Measurements from ENCODE around the gene MT1M.
"Not testable (repeated sequence)": the region's sequence is repeated elsewhere in the genome, so short reads cannot be mapped to it uniquely, and the experiment has no call there.

MT1M gene

GRCh38 chr16:56664506-56664905 is 32.0 kb downstream of the MT1M start:
- Histone ChIP-seq H3F3A (ENCODE audit: insufficient read depth, low read length) (no peaks in the 10 kb centered on the region), H3K9me2 (ENCODE audit: low read depth, low read length) (no peaks in the 10 kb centered on the region), H3K27ac (ENCODE audit: low read depth, low read length, poor library complexity, severe bottlenecking) (no peak overlapping the region), H3K36me3 (ENCODE audit: insufficient read depth, low read length) (no peaks in the 10 kb centered on the region), H3K79me2 (ENCODE audit: insufficient read depth, low read length) (no peaks in the 10 kb centered on the region), H4K20me1 (ENCODE audit: insufficient read depth, low read length) (no peaks in the 10 kb centered on the region), H3K27me3 (ENCODE audit: insufficient read depth, low read length) (peaks cover 6% of the 10 kb centered on the region; the same call in 1 of the 2 replicates), H2AFZ (ENCODE audit: low read length) (no peak overlapping the region), H3K4me3 (ENCODE audit: low read depth, low read length, poor library complexity, severe bottlenecking) (no peak overlapping the region), H3K9me3 (ENCODE audit: low read length) (no peaks in the 10 kb centered on the region), H3K4me1 (ENCODE audit: insufficient read depth, low read length, severe bottlenecking) (no peaks in the 10 kb centered on the region), H3K4me2 (ENCODE audit: low read length) (no peak overlapping the region), H3K9ac (ENCODE audit: low read length) (no peak overlapping the region)
- TF ChIP-seq CTCF (IDR thresholded peaks at IDR 0.05; ENCODE audit: low read length) = no peak
- no peak for TF ChIP-seq EZH2 (IDR thresholded peaks at IDR 0.05; ENCODE audit: borderline replicate concordance, low read length)

GRCh38 chr16:56665286-56666261 is 33.1 kb downstream of the MT1M start:
- H3F3A ChIP-seq (ENCODE audit: insufficient read depth, low read length); H4K20me1 ChIP-seq (ENCODE audit: insufficient read depth, low read length); H3K4me1 ChIP-seq (ENCODE audit: insufficient read depth, low read length, severe bottlenecking); H3K4me2 ChIP-seq (ENCODE audit: low read length); H3K36me3 ChIP-seq (ENCODE audit: insufficient read depth, low read length); H2AFZ ChIP-seq (ENCODE audit: low read length); H3K4me3 ChIP-seq (ENCODE audit: low read depth, low read length, poor library complexity, severe bottlenecking); H3K9ac ChIP-seq (ENCODE audit: low read length); H3K27me3 ChIP-seq (ENCODE audit: insufficient read depth, low read length); H3K9me3 ChIP-seq (ENCODE audit: low read length); H3K79me2 ChIP-seq (ENCODE audit: insufficient read depth, low read length); H3K9me2 ChIP-seq (ENCODE audit: low read depth, low read length); H3K27ac ChIP-seq (ENCODE audit: low read depth, low read length, poor library complexity, severe bottlenecking): not testable (repeated sequence)

DNA sequence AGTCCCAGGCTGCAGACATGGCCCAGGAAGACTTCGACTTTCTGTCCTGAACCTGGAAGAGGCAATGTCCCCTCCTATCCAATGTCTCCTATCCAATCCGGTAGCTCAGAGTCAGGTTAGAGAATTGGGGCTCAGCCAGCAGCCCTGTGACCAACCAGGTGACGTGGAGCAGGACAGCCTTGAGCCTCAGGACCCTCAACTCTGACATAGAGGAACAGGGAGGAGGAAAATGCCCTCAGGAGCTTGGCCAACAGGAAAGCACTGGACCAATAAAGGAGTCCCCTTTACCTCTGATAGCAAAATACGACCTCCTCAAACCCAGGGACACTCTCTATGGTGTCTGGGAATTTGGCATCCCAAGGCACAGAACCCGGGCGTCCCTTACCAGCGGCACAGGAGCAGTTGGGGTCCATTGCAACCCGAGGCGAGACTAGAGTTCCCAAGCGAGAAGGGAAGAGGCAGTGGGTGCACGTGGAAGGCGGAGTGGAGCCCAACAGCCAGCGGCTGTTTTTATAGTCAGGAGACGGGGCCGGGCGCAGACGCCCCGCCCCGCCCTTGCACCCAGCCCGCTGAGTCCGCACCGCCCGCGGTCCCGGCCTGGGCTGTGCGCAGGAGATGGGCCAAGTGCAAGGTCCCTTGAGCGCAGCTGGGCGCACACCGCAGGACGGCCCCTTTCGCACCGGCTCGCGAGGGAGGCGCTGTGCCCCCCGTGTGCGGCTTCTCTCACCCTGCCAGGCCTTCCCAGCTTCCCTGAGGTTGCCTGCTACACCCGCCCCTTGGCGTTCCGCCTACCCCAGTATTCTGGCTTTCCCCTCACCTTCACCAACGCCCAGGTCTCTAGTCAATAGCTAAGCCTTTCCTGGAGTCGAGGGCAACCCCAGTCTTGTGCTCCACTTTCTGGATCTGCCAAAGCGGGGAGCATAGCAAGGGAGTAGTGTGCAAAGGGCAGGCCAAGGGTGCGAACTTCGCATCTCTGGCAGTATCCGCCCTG is 35.4 kb downstream of the MT1M start, which contains the start of gene MT1G:
Gene MT1G (minus strand): TSS at position 485 of the 991 bp plus-strand sequence. CDS start 72 bp downstream, at position 413.
- no peak within 1 kb of the TSS for H3K4me3 ChIP-seq (ENCODE audit: low read depth, low read length, poor library complexity, severe bottlenecking)
- no peak within 1 kb of the TSS for H2AFZ ChIP-seq (ENCODE audit: low read length)
- peaks cover 6% of the 10 kb centered on the region; the same call in 1 of the 2 replicates for H3K27me3 ChIP-seq (ENCODE audit: insufficient read depth, low read length)
- H3K79me2 ChIP-seq (ENCODE audit: insufficient read depth, low read length) = no peaks in the 10 kb centered on the region
- no peaks in the 10 kb centered on the region for H4K20me1 ChIP-seq (ENCODE audit: insufficient read depth, low read length)
- no peak within 1 kb of the TSS for H3K27ac ChIP-seq (ENCODE audit: low read depth, low read length, poor library complexity, severe bottlenecking)
- H3K9ac ChIP-seq (ENCODE audit: low read length) = no peak within 1 kb of the TSS
- H3K4me1 ChIP-seq (ENCODE audit: insufficient read depth, low read length, severe bottlenecking) = no peaks in the 10 kb centered on the region
- no peaks in the 10 kb centered on the region for H3K36me3 ChIP-seq (ENCODE audit: insufficient read depth, low read length)
- H3K9me2 ChIP-seq (ENCODE audit: low read depth, low read length) = no peaks in the 10 kb centered on the region
- no peaks in the 10 kb centered on the region for H3K9me3 ChIP-seq (ENCODE audit: low read length)
- TF ChIP-seq EZH2 (IDR thresholded peaks at IDR 0.05; ENCODE audit: borderline replicate concordance, low read length) = no peak
- no peak for TF ChIP-seq CTCF (IDR thresholded peaks at IDR 0.05; ENCODE audit: low read length)
- no peak within 1 kb of the TSS for H3K4me2 ChIP-seq (ENCODE audit: low read length)
- H3F3A ChIP-seq (ENCODE audit: insufficient read depth, low read length) = no peaks in the 10 kb centered on the region
